HG03066 (cell line): ENCODE results near the gene ZNF326.
"Not testable (repeated sequence)": the region's sequence is repeated elsewhere in the genome, so short reads cannot be mapped to it uniquely, and the experiment has no call there.

Source experiments
- ATAC-seq: cut with Tn5 transposase; IDR thresholded peaks from one replicate; pipeline ENCODE4 v1.9.1; 2021; ENCODE audit warnings: low read depth; ENCODE audit not compliant: unreplicated experiment

Gene ZNF326

GRCh38 chr1:89965193-89965768 lies 29.6 kb upstream of the ZNF326 start:
- ATAC-seq = no peak

GRCh38 chr1:89966656-89967055 lies 28.3 kb upstream of the ZNF326 start:
- no peak for ATAC-seq

GRCh38 chr1:89971600-89971999 lies 23.3 kb upstream of the ZNF326 start:
- peak; percentile 78 for ATAC-seq

- ATAC-seq = no peak
Measured at GRCh38 chr1:89972024-89972423, 22.9 kb upstream of the ZNF326 start.

- no peak for ATAC-seq
Measured at GRCh38 chr1:89973471-89974127, 21.3 kb upstream of the ZNF326 start.

- ATAC-seq = no peak
Measured at GRCh38 chr1:89974256-89974655, 20.7 kb upstream of the ZNF326 start.

- no peak for ATAC-seq
Measured at GRCh38 chr1:89974696-89975470, 20.0 kb upstream of the ZNF326 start.

GRCh38 chr1:89975540-89976125 lies 19.3 kb upstream of the ZNF326 start:
- no peak for ATAC-seq

- no peak for ATAC-seq
Measured at GRCh38 chr1:89978755-89979154, 16.2 kb upstream of the ZNF326 start.

- ATAC-seq = no peak
Measured at GRCh38 chr1:89980605-89981004, 14.3 kb upstream of the ZNF326 start.

- ATAC-seq = not testable (repeated sequence)
Measured at GRCh38 chr1:89982846-89983245, 12.1 kb upstream of the ZNF326 start.

- not testable (repeated sequence) for ATAC-seq
Measured at GRCh38 chr1:89984564-89985116, 10.3 kb upstream of the ZNF326 start.

GRCh38 chr1:89986020-89986419 lies 8.9 kb upstream of the ZNF326 start:
- ATAC-seq = no peak

- peak; percentile 73 for ATAC-seq
Measured at GRCh38 chr1:89987159-89987819, 7.6 kb upstream of the ZNF326 start.

GRCh38 chr1:89989099-89989498 lies 5.8 kb upstream of the ZNF326 start:
- ATAC-seq = no peak

- no peak for ATAC-seq
Measured at GRCh38 chr1:89989799-89990198, 5.1 kb upstream of the ZNF326 start.

- ATAC-seq = no peak
Measured at GRCh38 chr1:89990976-89991831, 3.7 kb upstream of the ZNF326 start.

GRCh38 chr1:89993541-89993940 lies 1.4 kb upstream of the ZNF326 start:
- ATAC-seq = no peak

GRCh38 chr1:89994231-89994804 lies 592 bp upstream of the ZNF326 start:
- ATAC-seq = no peak
